Astrocyte of the cerebellum (primary cell): Measurements from ENCODE around the gene MON1A.

ENCODE experiments used
- DNase-seq: peaks from one replicate; pipeline ENCODE4 v3.0.0-alpha.2; 2011; ENCODE audit warnings: low read depth
- H3K4me3 ChIP-seq: 2 replicates; pipeline ENCODE4 v1.5.1; 2011; ENCODE audit warnings: mild to moderate bottlenecking, low read depth, low read length, moderate library complexity
- CTCF ChIP-seq: IDR thresholded peaks from 2 replicates; pipeline ENCODE4 v1.5.1; 2012; ENCODE audit warnings: low read length, low read depth, moderate library complexity, mild to moderate bottlenecking; ENCODE audit errors: missing control alignments
- in situ Hi-C: cut with HindIII; loops from 2 replicates; pipeline ENCODE4 v1.10.0; 2017; ENCODE audit warnings: low sequenced_read_pairs

The MON1A gene

DNA sequence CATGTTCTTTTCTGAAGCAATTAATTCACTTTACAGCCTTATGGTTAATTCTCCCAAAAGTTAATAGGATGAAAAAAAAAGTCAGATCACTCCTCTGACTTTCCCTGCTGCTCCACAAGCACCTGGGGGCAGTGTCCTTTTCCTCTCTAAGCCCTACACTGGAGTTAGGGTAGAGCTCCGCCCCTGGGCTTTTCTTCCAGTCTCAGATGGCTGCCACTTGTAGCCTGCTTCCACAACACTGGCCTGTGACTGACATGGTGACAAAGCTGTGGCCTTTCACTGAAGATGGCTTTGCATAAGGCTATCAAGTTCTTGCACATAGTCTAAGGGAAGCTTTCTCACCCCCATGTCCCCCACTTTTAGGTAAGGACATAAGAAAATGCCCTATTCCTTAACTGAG lies 1.3 kb upstream of the MON1A start:
- in situ Hi-C loops: no loop called here
- no peak for TF ChIP-seq CTCF
- H3K4me3 ChIP-seq: no peak overlapping the region
- DNase-seq: no peak

DNA sequence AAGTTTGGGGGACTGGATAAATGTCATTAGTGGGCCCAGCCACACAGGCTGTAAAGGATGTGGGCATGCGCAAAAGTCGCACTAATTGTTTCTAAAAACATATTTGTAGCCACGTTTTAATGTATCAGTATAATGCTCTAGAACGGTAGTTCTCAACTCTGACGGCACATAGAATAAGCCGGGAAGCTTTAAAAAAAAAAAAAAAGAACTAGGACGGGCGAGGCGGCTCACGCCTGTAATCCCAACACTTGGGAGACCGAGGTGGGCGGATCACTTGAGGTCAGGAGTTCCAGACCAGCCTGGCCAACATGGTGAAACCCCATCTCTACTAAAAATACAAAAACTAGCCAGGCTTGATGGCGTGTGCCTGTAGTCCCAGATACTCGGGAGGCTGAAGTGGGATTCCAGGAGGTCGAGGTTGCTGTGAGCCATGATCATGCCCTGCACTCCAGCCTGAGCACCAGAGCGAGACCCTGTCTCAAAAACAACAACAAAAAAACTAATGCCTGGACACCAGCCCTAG lies 618 bp upstream of the MON1A start:
- in situ Hi-C loops: no loop called here
- H3K4me3 ChIP-seq: peak overlapping the region; percentile 80
- DNase-seq: no peak
- TF ChIP-seq CTCF: no peak

DNA sequence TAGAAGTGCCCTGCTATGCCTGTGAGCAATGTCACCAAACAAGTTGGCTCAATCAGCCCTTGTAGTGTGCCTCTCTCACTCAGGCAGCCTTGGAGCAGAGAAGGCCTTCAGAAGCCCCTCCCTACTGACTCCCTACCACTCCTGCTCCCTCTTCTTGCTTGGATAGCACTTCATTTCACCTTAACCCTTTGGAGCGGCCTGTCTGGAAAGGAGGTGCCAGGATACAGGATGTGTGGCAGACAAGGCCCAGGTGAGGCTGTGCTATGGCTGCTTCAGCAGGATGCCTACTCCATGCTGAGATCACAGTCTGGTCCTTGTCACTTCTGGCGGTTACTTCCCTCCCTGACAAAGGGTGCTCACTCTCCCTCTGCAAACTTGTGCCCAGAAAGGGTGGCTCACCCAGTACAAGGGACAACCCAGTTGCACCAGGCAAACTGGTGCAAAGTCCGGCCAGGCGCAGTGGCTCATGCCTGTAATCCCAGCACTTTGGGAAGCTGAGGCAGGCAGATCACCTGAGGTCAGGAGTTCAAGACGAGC lies 1.1 kb downstream of the MON1A start:
- DNase-seq: no peak
- no peak for TF ChIP-seq CTCF
- H3K4me3 ChIP-seq: peak overlapping the region; percentile 80
- in situ Hi-C loops: no loop called here

GRCh38 chr3:49927798-49928197 lies 1.8 kb downstream of the MON1A start:
- DNase-seq: no peak
- no peak overlapping the region for H3K4me3 ChIP-seq
- in situ Hi-C loops: no loop called here
- TF ChIP-seq CTCF: no peak

DNA sequence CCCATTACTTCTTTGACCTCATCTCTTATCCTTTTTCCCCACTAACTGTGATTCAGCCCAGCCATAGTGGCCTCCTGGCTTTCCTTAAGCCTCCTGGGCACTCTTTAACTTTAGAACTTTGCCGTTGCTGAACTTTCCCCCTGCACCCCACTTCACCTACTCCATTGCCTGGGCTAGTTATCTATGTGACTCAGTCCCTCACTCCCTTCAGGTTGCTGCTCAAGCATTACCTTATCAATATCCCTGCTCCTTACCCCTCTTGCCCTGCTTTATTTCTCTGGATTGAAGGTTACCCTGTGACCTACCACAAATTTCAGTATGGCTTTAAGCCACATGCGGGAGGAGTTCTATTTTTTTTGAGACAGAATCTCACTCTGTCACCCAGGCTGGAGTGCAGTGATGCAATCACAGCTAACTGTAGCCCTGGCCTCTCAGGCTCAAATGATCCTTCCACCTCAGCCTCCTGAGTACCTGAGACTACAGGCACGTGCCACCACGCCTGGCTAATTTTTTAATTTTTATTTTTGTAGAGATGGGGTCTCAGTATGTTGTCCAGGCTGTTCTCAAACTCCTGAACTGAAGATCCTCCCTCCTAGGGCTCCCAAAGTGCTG lies 3.4 kb downstream of the MON1A start:
- in situ Hi-C loops: no loop called here

GRCh38 chr3:49925485-49925884 lies 4.1 kb downstream of the MON1A start:
- no peak for DNase-seq
- no peak overlapping the region for H3K4me3 ChIP-seq
- in situ Hi-C loops: no loop called here
- no peak for TF ChIP-seq CTCF

More for the DNA sequence above, 3.4 kb downstream of the MON1A start:
- no peak for TF ChIP-seq CTCF
- DNase-seq: no peak
- no peak overlapping the region for H3K4me3 ChIP-seq
